Stimulated activated naive CD4-positive, alpha-beta T cell treated with Interleukin-2 at 50 U/mL for 16 hours (primary cell): ENCODE measurements around the gene TLR4.

Experiments
- DNase-seq: peaks from one replicate; lab custom pipeline; 2025; lab: John Stamatoyannopoulos, UW

The TLR4 gene

GRCh38 chr9:117704024-117704575 lies at the start of gene TLR4:
Gene TLR4 (plus strand): TSS chr9:117704403. CDS start chr9:117704473, 70 bp downstream.
- DNase-seq, result no peak

GRCh38 chr9:117656002-117656401 lies 48.2 kb upstream of the TLR4 start:
- DNase-seq, result no peak

GRCh38 chr9:117662651-117663050 lies 41.6 kb upstream of the TLR4 start:
- DNase-seq, result no peak

GRCh38 chr9:117664419-117664818 lies 39.8 kb upstream of the TLR4 start:
- no peak for DNase-seq

- DNase-seq, result no peak
Measured at GRCh38 chr9:117665601-117666385, 38.4 kb upstream of the TLR4 start.

DNA sequence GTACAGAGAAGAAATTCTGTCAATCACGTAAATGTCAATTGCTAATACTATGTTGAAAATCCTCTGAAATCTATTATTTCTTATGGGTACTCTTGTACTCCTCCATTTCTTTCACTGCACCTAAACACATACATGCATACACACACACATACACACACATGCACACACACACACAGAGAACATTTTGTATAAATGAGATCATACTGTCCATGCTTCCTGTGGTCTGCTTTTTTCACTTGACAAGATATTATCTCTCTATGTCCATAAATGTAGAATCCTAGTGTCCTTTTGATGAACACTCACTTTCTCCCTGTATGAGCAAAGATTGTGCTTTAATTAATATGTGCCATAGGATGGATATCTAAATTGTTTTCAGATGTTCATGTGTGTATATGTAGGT lies 32.7 kb upstream of the TLR4 start:
- no peak for DNase-seq

DNA sequence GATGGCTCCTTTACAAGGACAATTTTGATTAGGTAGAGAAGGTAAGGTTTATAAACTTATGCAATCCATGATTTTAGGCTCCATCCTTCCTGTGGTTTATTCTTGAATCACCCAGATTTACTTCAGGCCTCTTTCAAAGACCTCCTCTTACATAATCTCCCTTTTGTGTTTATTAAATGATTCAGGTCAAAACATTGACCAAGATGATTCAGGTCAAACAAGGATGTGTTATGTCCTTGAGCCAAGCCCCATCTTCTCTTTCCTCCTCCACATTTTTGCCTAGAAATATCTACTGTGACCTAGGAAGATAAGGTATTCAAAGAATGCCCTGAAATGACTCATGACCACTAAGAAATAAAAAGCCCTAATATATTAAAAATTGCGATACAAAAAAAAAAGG lies 31.8 kb upstream of the TLR4 start:
- DNase-seq, result no peak

DNA sequence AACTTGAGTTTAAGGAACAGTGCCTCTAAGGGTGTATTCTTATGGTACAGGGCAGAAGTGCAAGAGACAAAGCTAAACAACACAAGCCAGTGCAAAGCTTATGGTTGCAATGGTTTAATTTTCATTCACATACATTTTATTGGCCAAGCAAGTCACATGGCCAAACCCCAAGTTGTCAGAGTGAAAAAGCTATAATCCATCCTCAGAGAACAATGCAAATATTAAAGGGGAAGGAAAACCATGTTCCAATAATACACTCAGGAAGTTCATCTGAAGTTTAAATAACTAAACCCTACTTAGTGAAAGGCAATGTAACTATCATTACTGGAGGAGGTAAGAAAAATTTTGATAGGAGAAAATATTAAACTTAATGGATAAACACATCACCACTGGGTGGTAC lies 26.6 kb upstream of the TLR4 start:
- no peak for DNase-seq

DNA sequence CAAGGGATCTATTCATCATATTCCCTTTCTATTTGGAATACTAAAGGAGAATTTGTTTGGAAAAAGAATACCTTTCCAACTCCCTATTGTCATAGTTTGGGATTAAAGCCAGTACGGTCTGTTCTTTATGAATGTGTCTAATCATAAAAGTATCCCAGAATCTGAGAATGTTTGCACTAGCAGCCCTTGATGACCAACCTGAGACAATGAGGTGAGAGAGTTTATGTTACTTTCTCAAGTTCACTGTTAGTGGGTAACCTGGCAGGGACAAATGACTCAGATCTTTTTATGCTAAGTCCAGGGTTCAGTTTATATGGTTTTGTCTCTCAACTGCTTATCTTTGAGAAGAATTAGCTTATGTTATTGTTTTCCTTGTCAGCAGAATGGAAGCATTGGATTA lies 25.3 kb upstream of the TLR4 start:
- no peak for DNase-seq

DNA sequence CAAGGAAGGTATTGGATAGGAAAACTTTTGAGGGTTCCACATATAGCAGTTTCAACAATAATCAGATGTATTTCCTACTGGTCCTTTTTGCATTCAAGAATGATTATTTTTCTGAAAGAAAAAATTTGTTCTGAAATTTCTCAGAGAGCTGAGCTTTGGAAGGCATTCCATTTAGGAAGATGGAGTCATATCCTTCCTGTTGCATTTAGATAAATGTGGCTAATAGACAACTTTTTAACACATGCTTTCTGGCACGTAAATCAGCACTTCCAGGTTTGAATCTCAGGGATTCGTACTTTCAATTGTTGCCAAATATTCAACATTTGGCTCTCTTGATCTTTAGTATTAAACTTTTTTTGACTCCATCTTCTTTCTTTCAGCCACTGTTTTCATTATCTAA lies 24.8 kb upstream of the TLR4 start:
- DNase-seq, result no peak

DNA sequence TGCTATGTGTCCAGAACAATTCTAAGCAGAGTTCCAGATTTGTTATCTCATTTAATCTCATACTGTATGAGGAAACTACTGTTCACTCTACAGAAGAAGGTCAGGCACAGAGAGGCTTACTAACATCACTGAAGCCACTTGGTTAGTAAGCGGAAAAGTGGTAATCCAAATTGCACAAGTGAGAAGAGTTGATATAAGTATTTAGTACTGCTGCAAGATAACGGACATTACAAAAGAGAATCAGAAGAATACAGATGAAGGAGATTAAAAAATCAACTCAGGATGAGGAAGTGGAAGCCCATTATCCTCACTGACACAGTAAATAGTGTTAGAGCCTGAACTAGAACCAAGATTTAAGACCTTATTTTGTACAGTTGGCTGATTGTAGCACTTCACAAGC lies 22.3 kb upstream of the TLR4 start:
- DNase-seq, result no peak

DNA sequence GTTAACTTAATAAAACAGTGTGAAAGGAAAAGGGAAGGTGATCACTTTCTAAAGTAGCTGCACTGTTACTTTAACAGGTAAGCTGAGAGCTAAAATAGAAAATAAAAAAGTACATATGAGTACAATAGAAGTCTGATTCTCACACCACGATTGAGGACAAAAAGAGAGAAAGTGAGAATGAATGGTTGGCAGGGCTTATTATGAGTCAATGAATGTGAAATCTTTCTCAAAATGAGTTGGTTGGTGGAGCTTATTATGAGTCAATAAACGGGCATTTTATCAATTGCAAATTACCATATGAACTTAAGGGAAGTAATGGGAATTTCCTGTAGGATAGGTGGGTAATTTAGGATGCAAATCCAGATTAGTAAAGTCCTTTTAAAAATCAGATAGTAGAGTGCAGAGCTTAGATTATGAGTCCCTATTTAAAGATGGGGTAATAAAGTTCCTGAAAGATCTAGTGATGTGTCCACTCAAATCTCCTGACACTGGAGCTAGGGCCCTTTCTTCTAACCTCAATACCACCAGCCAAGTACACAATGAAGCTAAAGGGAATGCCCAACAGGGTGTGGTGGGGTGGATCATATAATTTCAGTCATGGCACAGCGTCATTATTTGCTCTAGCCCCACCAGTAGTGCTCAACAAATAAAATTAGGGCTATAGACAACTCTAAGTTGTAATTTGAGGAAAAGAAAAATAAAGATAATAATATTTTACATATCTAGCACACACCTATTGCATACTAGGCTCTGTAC lies 21.1 kb upstream of the TLR4 start:
- DNase-seq, result no peak

- no peak for DNase-seq
Measured at GRCh38 chr9:117687532-117687931, 16.7 kb upstream of the TLR4 start.

- DNase-seq, result no peak
Measured at GRCh38 chr9:117691367-117691766, 12.8 kb upstream of the TLR4 start.

DNA sequence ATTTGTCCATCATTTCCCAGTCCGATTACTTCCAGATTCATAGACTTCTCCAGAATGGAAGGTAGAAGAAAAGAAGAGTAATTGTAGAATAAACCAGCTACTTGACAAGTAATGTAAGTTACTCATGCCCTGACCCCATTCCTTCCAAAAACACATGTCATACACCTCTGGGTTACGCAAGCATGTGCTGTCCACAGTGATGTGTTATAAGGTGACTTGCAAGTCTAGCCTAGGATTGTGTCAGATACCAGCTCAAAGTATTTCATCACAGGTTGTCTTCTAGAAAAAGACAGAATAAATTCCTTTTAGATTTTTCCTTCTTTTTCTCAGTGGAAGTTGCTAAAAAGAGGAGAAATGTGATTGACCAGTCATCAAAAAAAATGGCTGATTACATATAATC lies 8.0 kb upstream of the TLR4 start:
- no peak for DNase-seq

GRCh38 chr9:117697046-117697445 lies 7.2 kb upstream of the TLR4 start:
- no peak for DNase-seq

GRCh38 chr9:117703537-117703936 lies 666 bp upstream of the TLR4 start:
- no peak for DNase-seq

GRCh38 chr9:117704597-117704996 lies 394 bp downstream of the TLR4 start:
- no peak for DNase-seq

DNA sequence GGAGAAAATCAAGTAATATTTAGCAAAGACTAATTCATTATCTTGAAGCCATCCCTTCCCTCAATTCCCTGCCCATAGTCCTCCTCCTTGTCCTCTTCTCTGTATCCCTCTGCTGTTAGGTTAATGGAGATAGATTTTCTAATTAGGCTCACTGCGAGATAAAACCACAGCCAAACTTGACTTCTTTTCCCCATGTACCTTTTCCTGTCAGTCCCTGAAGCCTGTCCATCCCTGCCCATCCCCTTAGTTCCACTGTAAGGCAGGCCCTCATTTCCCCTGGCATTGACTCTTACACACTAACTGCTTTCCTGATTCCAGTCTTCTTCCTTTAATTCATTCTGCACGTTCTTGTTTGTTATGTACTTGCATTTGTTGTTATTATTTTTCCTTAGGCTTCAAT lies 1.2 kb downstream of the TLR4 start:
- DNase-seq, result no peak

GRCh38 chr9:117706421-117707116 lies 2.4 kb downstream of the TLR4 start:
- no peak for DNase-seq

- DNase-seq, result no peak
Measured at GRCh38 chr9:117707561-117707960, 3.4 kb downstream of the TLR4 start.

- no peak for DNase-seq
Measured at GRCh38 chr9:117709936-117710335, 5.7 kb downstream of the TLR4 start.

DNA sequence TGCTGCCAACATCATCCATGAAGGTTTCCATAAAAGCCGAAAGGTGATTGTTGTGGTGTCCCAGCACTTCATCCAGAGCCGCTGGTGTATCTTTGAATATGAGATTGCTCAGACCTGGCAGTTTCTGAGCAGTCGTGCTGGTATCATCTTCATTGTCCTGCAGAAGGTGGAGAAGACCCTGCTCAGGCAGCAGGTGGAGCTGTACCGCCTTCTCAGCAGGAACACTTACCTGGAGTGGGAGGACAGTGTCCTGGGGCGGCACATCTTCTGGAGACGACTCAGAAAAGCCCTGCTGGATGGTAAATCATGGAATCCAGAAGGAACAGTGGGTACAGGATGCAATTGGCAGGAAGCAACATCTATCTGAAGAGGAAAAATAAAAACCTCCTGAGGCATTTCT lies 10.1 kb downstream of the TLR4 start:
- no peak for DNase-seq
